Mesothelial cell of epicardium (in vitro differentiated cells): ENCODE data around the gene SLC35A1. TPM values are rescaled to one million over a fixed set of nuclear protein-coding genes. Genes with fewer than 3 reads are reported as not detected.
"Not testable (repeated sequence)": the region's sequence is repeated elsewhere in the genome, so short reads cannot be mapped to it uniquely, and the experiment has no call there.

Experiments used
- DNase-seq, 2 experiments: peaks; one replicate each; pipeline ENCODE4 v3.0.0; 2021; ENCODE audit warnings: low spot score in 2 of 2; ENCODE audit not compliant: unreplicated experiment in 2 of 2
- H3K27ac Mint-ChIP-seq: 2 replicates; pipeline ENCODE4 v1.8.0; 2021; ENCODE audit warnings: mixed read lengths
- H3K27me3 Mint-ChIP-seq: 2 replicates; pipeline ENCODE4 v1.8.0; 2021; ENCODE audit warnings: low read depth, mixed read lengths
- H3K36me3 Mint-ChIP-seq: 2 replicates; pipeline ENCODE4 v1.8.0; 2021; ENCODE audit warnings: mixed read lengths
- H3K4me1 Mint-ChIP-seq: 2 replicates; pipeline ENCODE4 v1.8.0; 2021; ENCODE audit warnings: mixed read lengths
- H3K4me3 Mint-ChIP-seq: 2 replicates; pipeline ENCODE4 v1.8.0; 2021; ENCODE audit warnings: mild to moderate bottlenecking, moderate library complexity, mixed read lengths
- H3K9me3 Mint-ChIP-seq: 2 replicates; pipeline ENCODE4 v1.8.0; 2021; ENCODE audit warnings: mixed read lengths
- total RNA-seq: library from RNA; stranded (reverse); gene quantifications from 3 replicates; pipeline ENCODE4 v1.2.1, GENCODE V29; 2021
- TF ChIP-seq, protein P1 (sequence below): fragments of 200-600 bp; sonication (generic); IDR thresholded peaks from one replicate; pipeline ENCODE4 v1.5.0; 2021; ENCODE audit warnings: antibody characterized with exemption; ENCODE audit not compliant: unreplicated experiment

The SLC35A1 gene
- total RNA-seq, 1 donor from 2014 or later, result 26.4 TPM

DNA sequence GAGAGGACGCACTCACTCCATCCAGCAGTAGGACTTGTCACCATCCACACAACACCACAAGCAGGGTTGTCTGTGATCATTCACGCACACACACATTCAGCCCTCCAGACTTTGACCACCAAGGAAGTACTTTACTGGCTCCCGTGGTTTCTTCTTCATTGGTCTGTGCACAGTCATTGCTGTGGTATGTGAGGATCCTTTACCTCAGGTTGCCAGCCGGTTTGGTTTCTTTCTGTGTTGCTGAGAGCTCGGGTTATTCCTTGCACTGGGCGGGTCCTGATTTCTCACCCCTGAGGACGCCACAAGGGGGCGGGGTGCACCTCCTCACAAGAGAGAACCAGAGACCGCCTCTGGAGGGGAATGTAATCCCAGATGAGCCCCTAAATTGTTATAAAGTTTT is 11.2 kb downstream of the SLC35A1 start:
- TF ChIP-seq, protein P1, sequence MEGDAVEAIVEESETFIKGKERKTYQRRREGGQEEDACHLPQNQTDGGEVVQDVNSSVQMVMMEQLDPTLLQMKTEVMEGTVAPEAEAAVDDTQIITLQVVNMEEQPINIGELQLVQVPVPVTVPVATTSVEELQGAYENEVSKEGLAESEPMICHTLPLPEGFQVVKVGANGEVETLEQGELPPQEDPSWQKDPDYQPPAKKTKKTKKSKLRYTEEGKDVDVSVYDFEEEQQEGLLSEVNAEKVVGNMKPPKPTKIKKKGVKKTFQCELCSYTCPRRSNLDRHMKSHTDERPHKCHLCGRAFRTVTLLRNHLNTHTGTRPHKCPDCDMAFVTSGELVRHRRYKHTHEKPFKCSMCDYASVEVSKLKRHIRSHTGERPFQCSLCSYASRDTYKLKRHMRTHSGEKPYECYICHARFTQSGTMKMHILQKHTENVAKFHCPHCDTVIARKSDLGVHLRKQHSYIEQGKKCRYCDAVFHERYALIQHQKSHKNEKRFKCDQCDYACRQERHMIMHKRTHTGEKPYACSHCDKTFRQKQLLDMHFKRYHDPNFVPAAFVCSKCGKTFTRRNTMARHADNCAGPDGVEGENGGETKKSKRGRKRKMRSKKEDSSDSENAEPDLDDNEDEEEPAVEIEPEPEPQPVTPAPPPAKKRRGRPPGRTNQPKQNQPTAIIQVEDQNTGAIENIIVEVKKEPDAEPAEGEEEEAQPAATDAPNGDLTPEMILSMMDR, result no peak
- DNase-seq, result no peak
- Mint-ChIP-seq H3K4me3 (no peak overlapping the region), H3K27ac (no peak overlapping the region), H3K27me3 (no peaks in the 10 kb centered on the region), H3K36me3 (peaks cover 50% of the 10 kb centered on the region), H3K9me3 (peaks cover 10% of the 10 kb centered on the region), H3K4me1 (peaks cover 11% of the 10 kb centered on the region)

DNA sequence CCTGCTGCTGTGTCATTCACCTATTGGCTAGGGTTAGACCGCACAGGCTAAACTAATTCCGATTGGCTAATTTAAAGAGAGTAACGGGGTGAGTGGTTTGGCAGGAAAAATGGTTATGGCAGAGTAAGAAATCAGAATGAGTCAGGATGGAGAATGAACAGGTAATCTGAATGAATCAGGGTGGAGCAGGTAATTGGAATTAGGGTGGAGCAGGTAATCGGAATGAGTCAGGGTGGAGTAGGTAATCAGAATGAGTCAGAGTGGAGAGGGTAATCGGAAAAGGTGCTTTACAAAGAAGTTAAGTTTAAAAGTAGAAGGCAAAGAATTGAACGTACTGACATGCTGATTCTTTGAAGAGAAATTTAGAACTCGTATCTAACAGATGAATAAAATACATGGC is 11.7 kb downstream of the SLC35A1 start:
- H3K27ac Mint-ChIP-seq, result no peak overlapping the region

DNA sequence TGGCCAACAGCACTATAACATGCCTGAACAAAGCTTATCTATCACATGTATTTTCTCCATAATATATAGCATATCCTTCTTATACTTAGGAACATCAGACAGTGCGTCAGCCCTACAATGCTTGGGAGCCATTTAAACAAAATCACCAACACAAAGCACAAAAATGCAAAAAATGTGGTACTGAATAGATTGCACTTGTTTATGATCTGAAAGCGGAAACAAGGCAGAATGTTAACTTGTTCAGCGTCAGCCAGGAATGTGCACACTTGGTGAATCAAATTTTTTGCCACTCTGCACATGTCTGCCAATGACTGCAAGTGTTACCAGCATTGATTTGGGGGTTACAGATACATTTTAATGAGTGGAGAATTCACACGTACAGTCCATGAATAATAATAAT is 14.8 kb downstream of the SLC35A1 start:
- Mint-ChIP-seq H3K27ac (peak overlapping the region; percentile 60), H3K9me3 (peaks cover 10% of the 10 kb centered on the region), H3K36me3 (peaks cover 40% of the 10 kb centered on the region), H3K4me3 (no peak overlapping the region), H3K27me3 (no peaks in the 10 kb centered on the region), H3K4me1 (peaks cover 11% of the 10 kb centered on the region)
- TF ChIP-seq, protein P1, result no peak
- DNase-seq, result no peak

More for the DNA sequence above, 11.7 kb downstream of the SLC35A1 start:
- H3K4me1 Mint-ChIP-seq, result peaks cover 11% of the 10 kb centered on the region
- H3K27me3 Mint-ChIP-seq, result no peaks in the 10 kb centered on the region
- TF ChIP-seq, protein P1, result no peak
- no peak for DNase-seq
- H3K4me3 Mint-ChIP-seq, result no peak overlapping the region
- H3K9me3 Mint-ChIP-seq, result peaks cover 10% of the 10 kb centered on the region
- H3K36me3 Mint-ChIP-seq, result peaks cover 46% of the 10 kb centered on the region

DNA sequence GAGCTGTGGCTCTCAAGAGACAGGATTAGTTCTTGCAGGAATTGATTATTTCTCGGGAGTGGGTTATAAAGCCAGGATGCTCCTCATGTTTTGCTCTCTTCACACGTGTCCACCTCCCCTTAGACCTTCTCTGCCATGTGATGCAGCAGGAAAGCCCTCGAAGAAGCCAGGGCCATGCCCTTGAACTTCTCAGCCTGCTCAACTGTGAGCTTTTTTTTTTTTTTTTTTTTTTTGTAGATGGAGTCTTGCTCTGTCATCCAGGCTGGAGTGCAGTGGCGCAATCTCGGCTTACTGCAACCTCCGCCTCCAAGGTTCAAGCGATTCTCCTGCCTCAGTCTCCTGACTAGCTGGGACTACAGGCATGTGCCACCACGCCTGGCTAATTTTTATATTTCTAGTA is 16.6 kb downstream of the SLC35A1 start:
- not testable (repeated sequence) for H3K4me3 Mint-ChIP-seq, H3K9me3 Mint-ChIP-seq, H3K27me3 Mint-ChIP-seq, DNase-seq, H3K27ac Mint-ChIP-seq
- Mint-ChIP-seq H3K36me3 (peaks cover 36% of the 10 kb centered on the region), H3K4me1 (peaks cover 11% of the 10 kb centered on the region)

DNA sequence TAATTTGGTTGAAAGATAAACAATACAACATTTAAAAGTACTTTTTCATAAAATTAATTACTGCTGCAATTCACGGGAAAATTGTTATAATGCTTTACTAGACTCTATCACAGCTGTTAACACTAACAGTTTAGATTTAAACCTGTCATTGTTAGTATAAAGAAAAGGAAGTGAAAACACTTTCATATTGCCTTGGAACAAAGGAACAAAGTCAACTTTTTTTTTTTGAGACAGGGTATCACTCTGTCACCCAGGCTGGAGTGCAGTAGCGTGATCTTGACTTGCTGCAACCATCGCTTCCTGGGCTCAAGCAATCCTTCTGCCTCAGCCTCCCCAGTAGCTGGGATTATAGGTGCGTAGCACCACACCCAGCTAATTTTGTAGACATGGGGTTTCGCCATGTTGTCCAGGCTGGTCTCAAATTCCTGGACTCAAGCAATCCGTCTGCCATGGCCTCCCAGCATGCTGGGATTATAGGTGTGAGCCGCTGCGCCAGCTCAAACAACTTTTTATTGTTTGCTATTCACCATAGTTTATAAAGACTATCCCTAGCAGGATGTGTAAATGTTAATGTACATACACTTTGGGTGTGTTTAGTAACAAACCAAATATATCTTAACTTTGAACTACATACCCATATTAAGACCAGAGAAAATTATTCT is 22.1 kb downstream of the SLC35A1 start:
- Mint-ChIP-seq H3K27me3 (no peaks in the 10 kb centered on the region), H3K4me1 (no peaks in the 10 kb centered on the region), H3K27ac (no peak overlapping the region), H3K4me3 (no peak overlapping the region), H3K36me3 (peaks cover 31% of the 10 kb centered on the region), H3K9me3 (no peaks in the 10 kb centered on the region)
- TF ChIP-seq, protein P1, result no peak
- no peak for DNase-seq

DNA sequence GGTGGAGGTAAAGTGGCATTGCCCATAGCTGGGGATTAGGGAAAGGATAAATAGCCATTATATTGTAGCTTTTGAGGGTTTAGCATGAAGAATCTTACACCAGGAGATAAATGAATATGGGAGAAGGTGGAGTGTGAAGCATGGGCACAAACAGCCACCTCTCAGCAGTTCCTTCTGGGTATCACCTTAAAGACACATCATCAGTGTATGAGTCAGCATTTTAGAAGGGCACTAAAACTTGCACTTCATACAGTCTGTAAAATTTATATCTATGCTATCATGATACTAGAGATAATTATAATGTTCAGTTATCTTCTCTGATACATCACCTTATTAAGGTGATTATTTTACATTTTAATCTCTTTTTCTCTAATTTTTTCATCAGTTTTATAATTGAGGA is 25.3 kb downstream of the SLC35A1 start:
- DNase-seq, result no peak
- H3K27me3 Mint-ChIP-seq, result no peaks in the 10 kb centered on the region
- H3K4me1 Mint-ChIP-seq, result no peaks in the 10 kb centered on the region
- TF ChIP-seq, protein P1, result no peak
- no peak overlapping the region for H3K4me3 Mint-ChIP-seq
- no peaks in the 10 kb centered on the region for H3K9me3 Mint-ChIP-seq
- no peak overlapping the region for H3K27ac Mint-ChIP-seq
- peaks cover 32% of the 10 kb centered on the region for H3K36me3 Mint-ChIP-seq
